Measurements from ENCODE around the gene PTOV1. TPM values are rescaled to one million over a fixed set of nuclear protein-coding genes. Genes with fewer than 3 reads are reported as not detected.

The PTOV1 gene
- total RNA-seq (2022; extraction: Qiagen RNA extraction): 109 to 158 TPM (median 143 TPM) in 5 replicates

DNA sequence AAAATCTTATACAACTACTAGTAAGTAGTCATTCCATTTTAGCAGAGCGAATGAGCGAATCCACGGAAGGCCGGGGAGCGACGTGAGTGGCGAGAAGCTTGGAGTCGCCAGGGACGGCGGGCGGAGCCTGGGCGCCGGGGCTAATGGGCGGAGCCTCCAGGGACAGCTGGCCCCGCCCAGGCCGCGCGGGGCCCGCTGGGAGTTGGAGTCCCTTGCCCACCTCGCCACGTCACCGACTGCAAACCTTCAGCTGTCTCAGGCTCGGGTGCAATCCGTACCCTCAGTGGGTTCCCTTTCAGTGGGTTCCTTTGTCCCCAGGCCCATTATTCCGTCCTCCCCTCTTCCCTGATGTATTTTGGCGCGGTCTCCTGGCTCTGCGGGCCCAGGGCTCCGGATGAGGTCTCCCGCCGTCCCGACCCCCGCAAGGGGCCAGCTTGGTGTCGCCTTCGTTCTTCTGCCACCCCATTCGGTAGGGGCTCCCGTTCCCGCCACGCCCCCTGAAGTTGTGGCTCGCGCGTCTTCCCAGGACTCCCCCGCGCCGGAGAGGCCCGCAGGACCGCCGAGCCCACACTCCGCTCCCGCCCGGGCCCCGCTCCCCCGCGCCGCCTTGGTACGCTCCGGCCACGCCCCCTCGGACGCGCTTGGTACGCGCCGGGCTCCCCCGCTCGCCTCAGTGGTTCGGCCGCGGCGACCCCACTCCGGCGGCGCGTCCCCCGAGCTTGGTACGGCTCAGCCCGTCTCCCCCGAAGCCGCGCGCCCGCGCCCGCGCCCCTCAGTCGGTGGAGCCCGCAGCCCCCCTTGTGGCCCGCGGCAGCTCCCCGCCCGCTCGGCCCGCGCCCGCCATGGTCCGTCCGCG is at the start of gene PTOV1:
Gene PTOV1, plus strand, starts transcription at position 673 of the 856 bp plus-strand sequence.

DNA sequence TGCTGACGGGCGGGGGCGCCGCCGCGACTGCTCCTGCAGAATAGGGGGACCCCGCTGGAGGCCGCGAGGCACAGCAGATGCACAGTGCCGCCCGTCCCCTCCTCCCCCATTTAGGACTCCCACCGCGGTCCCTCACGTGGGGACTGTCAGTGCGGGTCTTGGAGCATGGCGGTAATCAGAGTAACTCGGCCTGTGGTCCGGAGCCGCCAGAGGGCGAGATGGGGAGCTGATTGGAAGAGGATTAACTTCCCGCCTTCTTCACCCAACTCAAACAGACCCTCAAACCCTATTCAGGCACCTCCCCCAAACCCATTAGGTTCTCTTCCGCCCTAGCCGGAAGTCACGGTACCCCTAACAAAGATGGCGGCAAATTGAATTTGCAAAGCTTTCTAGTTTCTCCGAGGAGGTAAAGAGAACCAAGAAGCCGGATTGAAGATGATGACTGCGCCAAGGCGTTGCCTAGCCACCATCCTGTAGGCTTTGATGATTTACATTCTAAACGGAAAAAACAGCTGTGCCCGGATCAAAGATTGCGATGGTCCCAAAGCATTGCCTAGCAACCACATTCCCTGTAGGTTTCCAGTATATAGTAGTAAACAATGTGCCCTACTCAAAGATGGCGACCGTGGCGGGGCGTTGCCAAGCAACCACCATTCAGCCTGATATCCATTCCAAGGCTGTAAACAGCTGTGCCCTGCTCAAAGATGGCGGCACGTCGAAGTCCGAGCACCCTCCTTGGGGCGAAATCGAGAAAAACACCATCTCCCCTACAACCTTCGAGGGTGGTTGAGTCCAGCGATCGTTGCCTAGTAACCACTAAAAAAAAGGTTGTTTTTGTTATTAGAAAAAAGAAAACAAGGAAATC is 37.7 kb upstream of the PTOV1 start, which contains the start of gene FUZ:
Gene FUZ, minus strand, starts transcription at position 296 of the 865 bp plus-strand sequence. Its CDS starts 186 bp downstream, at position 110.

DNA sequence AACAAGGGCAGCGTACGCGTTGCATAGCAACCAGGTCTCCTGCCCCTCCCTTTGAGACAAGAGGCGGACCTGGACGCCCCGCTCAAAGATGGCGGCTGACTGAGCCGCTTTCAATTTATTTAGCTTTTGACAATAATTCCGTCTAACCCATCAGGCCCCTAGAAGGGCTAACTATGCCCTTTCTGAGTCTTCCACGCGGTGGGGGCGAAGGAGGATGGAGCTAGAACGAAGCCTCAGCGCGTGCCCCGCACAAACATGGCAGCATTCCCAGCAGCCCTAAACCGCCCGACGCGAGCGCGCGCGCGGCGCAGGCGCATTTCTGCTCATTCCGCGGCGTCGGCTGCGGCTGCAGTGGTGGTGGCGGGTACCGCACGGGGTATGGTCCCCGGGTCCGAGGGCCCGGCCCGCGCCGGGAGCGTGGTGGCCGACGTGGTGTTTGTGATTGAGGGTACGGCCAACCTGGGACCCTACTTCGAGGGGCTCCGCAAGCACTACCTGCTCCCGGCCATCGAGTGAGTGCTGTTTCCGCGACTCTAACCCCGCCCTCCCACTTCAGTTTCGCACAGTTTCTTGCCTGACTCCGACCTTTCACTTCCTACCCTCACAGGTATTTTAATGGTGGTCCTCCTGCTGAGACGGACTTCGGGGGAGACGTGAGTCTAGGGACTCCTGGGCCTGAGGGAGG is 32.9 kb upstream of the PTOV1 start, which contains the start of gene MED25:
Gene MED25, plus strand, starts transcription at position 326 of the 685 bp plus-strand sequence. Its CDS starts 53 bp downstream, at position 379.

DNA sequence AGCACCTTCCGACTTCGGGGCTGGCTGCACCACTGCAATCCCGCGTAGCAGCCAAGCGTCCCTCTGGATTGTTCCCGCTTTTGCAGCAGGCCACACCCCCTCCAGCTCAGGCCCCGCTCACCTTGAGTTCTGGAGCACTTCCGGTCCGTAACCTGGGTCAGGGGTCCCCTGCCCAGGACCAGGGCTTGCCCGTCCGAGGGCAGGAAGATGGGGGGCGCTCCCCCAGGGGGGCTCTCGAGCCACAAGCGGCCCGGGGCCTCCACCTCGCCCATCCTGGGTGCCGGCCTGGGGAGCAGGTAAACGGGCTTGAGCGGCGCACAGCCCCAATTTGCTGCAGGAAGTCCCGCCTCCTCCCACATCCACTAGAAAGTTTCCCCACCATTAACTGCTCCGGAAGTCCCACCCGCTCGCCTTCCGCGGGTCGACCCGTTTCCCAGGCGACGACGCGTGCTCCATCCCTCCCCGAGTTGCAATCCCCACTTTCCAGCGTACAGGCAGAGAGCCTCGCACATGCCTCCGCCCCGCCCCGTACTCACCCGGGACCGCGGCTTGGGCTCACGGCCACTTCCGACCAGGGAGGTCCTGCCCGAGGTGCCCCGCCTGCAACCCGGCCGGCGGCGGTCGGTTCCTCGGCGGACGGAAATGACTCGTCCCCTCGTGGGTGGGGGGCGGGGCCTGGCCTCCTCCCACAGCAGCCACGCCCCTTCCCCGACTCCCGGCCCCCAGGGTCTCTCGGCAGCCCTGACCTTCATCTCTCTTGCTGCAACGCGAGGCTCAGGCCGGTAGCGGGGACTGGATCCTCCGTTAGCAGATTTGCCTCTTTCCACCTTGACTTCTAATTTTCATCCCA is 16.2 kb downstream of the PTOV1 start, which contains the start of gene PNKP:
Gene PNKP, minus strand, starts transcription at position 644 of the 850 bp plus-strand sequence. Its CDS starts 372 bp downstream, at position 272.

DNA sequence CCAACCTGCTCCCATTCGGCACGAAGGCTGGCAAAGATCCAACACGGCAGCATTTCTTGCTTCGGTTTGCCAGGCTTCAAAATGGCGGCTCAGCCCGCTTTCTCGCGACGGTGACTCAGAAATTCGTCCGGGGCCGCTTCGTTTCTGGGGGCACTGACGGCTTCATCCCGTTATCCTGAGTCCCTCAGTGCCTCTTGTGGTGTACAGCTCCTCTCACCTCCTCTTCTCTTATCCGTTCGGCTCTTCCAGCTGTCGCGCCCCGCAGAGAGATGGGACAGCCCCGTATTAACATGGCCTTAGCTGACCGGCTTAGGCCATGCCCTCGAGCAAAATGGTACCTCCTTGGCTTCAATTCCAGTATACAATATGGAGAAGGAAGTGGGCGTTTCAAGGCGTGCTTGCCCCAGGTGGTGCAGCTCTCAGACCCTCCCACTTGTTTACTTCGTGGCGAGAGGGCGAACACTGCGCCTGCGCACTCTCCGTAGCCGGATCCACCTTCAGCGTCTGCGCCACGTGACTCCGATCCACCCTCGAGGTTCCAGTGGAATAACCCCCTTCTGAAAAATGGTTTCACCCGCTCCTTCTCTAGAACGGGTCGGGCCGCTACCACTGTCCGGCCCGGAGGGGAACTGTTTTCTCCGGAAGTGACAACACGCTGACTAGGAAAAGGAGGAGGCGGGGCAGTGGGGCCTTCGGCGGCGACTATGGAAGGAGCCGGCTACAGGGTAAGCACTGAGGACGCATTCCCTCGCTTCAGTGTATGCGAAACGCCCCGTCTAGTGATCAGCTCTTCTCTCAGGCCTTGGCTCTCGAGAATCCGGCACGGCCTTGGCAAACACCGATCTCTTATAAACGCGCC is 26.3 kb downstream of the PTOV1 start, which contains the start of the genes AKT1S1 and TBC1D17:
Gene AKT1S1, minus strand, starts transcription at position 336 of the 859 bp plus-strand sequence. CDS start 4,060 bp downstream, outside the sequence.
Gene TBC1D17, plus strand, starts transcription at position 683 of the 859 bp plus-strand sequence. Its CDS starts 22 bp downstream, at position 705.

DNA sequence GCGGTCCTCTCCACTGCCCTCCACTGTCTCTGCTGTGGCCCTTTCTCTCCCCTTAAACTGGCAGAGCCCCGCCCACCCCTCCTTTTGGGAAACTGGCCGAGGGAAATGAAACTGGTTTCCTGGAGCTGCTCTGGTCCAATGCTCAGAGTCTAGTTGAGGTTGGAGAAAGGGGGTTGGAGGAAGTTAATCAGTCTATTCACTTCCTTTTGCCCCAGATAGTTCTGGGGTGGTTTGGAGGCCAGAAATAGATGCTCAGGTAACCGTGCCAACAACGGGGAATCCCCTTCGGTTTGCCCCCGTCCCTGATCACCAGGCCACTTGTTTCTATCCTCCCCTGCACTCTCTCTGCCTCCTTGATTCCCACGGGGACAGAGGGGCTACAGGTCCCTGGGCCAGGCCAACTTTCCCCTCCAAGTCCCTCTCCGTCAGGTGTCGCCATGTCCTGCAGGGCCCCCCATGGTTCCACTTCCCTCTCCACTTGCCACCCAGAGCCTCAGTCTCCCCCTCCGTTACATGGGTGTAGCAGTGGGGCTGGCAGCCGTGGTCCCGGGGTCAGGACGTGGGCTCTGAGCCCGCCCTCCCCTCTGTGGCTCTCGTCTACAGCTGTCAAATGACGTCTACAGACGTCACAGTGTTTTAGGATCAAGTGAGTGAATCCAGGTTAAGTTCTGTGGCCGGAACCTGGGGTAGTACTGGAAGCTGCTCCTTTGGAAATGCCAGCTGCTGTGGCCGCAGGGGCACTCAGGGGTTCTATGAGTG is 46.1 kb downstream of the PTOV1 start, which contains the start of gene IL4I1:
Gene IL4I1, minus strand, starts transcription at position 25 of the 759 bp plus-strand sequence. CDS start 727 bp downstream, outside the sequence.

Other genes with a start within 250 kb of the PTOV1 start
- gene RRAS, start 211.0 kb upstream of the PTOV1 start, total RNA-seq (2022; extraction: Qiagen RNA extraction): 99.6 to 157 TPM (median 144 TPM) in 5 replicates
- 39.5 to 69.3 TPM (median 65.3 TPM) in 5 replicates for gene SCAF1, start 208.9 kb upstream of the PTOV1 start, total RNA-seq (2022; extraction: Qiagen RNA extraction)
- 74.8 to 117 TPM (median 95.5 TPM) in 5 replicates for gene IRF3, start 185.3 kb upstream of the PTOV1 start, total RNA-seq (2022; extraction: Qiagen RNA extraction)
- 53.4 to 73.8 TPM (median 70.9 TPM) in 5 replicates for gene BCL2L12, start 185.2 kb upstream of the PTOV1 start, total RNA-seq (2022; extraction: Qiagen RNA extraction)
- 403 to 432 TPM (median 421 TPM) in 5 replicates for gene PRMT1, start 173.9 kb upstream of the PTOV1 start, total RNA-seq (2022; extraction: Qiagen RNA extraction)
- 3.6 to 7.2 TPM (median 5.1 TPM) in 5 replicates for gene ADM5, start 161.6 kb upstream of the PTOV1 start, total RNA-seq (2022; extraction: Qiagen RNA extraction)
- 11.0 to 15.0 TPM (median 14.0 TPM) in 5 replicates for gene CPT1C, start 160.0 kb upstream of the PTOV1 start, total RNA-seq (2022; extraction: Qiagen RNA extraction)
- not detected in 5 replicates for gene TSKS, start 87.9 kb upstream of the PTOV1 start, total RNA-seq (2022; extraction: Qiagen RNA extraction)
- gene AP2A1, start 84.2 kb upstream of the PTOV1 start, total RNA-seq (2022; extraction: Qiagen RNA extraction): 40.1 to 57.8 TPM (median 55.4 TPM) in 5 replicates
- gene FUZ, start 37.9 kb upstream of the PTOV1 start, total RNA-seq (2022; extraction: Qiagen RNA extraction): 13.3 to 16.4 TPM (median 14.5 TPM) in 5 replicates
- gene MED25, start 32.9 kb upstream of the PTOV1 start, total RNA-seq (2022; extraction: Qiagen RNA extraction): 45.8 to 71.0 TPM (median 68.3 TPM) in 5 replicates
- 42.9 to 59.9 TPM (median 52.0 TPM) in 5 replicates for gene PNKP, start 16.4 kb downstream of the PTOV1 start, total RNA-seq (2022; extraction: Qiagen RNA extraction)
- 67.2 to 121 TPM (median 103 TPM) in 5 replicates for gene AKT1S1, start 26.2 kb downstream of the PTOV1 start, total RNA-seq (2022; extraction: Qiagen RNA extraction)
- gene TBC1D17, start 26.5 kb downstream of the PTOV1 start, total RNA-seq (2022; extraction: Qiagen RNA extraction): 17.4 to 22.9 TPM (median 20.4 TPM) in 5 replicates
- 0.35 to 0.71 TPM (median 0.59 TPM) in 5 replicates for gene IL4I1, start 45.7 kb downstream of the PTOV1 start, total RNA-seq (2022; extraction: Qiagen RNA extraction)
- 39.0 to 57.8 TPM (median 54.8 TPM) in 5 replicates for gene ATF5, start 78.0 kb downstream of the PTOV1 start, total RNA-seq (2022; extraction: Qiagen RNA extraction)
- gene NUP62, start 78.3 kb downstream of the PTOV1 start, total RNA-seq (2022; extraction: Qiagen RNA extraction): 66.7 to 94.5 TPM (median 87.1 TPM) in 5 replicates
- 0.04 to 0.14 TPM (median 0.06 TPM) in 4 of 5 replicates, not detected in the other for gene SIGLEC11, start 110.0 kb downstream of the PTOV1 start, total RNA-seq (2022; extraction: Qiagen RNA extraction)
- gene VRK3, start 174.2 kb downstream of the PTOV1 start, total RNA-seq (2022; extraction: Qiagen RNA extraction): 34.8 to 40.7 TPM (median 38.7 TPM) in 5 replicates
- 7.7 to 10.2 TPM (median 9.6 TPM) in 5 replicates for gene ZNF473, start 174.8 kb downstream of the PTOV1 start, total RNA-seq (2022; extraction: Qiagen RNA extraction)